ENCODE measurements around the gene DCBLD1. TPM values are rescaled to one million over a fixed set of nuclear protein-coding genes. Genes with fewer than 3 reads are reported as not detected.

Gene DCBLD1
- total RNA-seq, 1 experiment from 2014 or later, result 1.5 TPM

DNA sequence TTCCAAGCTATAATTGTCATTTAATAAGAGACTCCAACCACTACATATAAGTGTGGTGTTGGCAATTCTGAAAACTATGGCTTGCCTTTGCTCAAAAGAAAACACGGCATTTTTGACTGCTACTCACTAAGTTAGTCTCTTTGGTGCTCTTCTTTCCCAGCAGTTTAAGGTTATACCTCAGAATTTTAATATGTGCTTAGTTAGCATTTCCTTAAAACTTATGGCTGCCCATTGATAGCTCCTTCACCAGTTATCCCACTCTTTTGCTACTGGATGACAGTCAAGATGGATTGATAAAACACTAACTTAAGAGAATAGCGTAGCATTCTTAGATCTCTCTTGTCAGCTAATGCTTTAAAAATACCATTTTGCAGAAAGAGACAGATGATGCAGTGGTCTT, 85.8 kb downstream of the DCBLD1 start:
- ChIA-PET POLR2A (ENCODE audit: low non-redundant PET) (interaction anchor here (0.6 kb wide), 1 partner anchor 168 kb away, joined by 5 read pairs; no protein-coding TSS in a partner anchor), CTCF (no interaction called here)
- Histone ChIP-seq H3K27me3 (replicated peaks; ENCODE audit: insufficient read depth, low read depth, low read length, poor library complexity) (no peaks in the 10 kb centered on the region), H3K27ac (ENCODE audit: low read depth, low read length, poor library complexity, severe bottlenecking) (no peak overlapping the region), H3K9me3 (ENCODE audit: low read depth, low read length, poor library complexity, severe bottlenecking) (no peaks in the 10 kb centered on the region), H3K4me1 (ENCODE audit: insufficient read depth, low read length, poor library complexity, severe bottlenecking) (no peaks in the 10 kb centered on the region), H3K36me3 (ENCODE audit: insufficient read depth, low read length, poor library complexity, severe bottlenecking) (peaks cover 27% of the 10 kb centered on the region), H3K4me3 (ENCODE audit: low read depth, low read length, poor library complexity, severe bottlenecking) (no peak overlapping the region)
- intact Hi-C loops (cut with micrococcal nuclease; ENCODE audit: unreplicated experiment), result no loop called here
- BruUV-seq (replicated peaks), result no TSS peak
- no peak for DNase-seq (ENCODE audit: low spot score)
- TF ChIP-seq CTCF (conservative IDR thresholded peaks at IDR 0.05; ENCODE audit: low read depth, low read length) (no peak), EZH2 (IDR thresholded peaks at IDR 0.05; ENCODE audit: borderline replicate concordance, low read depth, low read length, poor library complexity, severe bottlenecking) (no peak)

DNA sequence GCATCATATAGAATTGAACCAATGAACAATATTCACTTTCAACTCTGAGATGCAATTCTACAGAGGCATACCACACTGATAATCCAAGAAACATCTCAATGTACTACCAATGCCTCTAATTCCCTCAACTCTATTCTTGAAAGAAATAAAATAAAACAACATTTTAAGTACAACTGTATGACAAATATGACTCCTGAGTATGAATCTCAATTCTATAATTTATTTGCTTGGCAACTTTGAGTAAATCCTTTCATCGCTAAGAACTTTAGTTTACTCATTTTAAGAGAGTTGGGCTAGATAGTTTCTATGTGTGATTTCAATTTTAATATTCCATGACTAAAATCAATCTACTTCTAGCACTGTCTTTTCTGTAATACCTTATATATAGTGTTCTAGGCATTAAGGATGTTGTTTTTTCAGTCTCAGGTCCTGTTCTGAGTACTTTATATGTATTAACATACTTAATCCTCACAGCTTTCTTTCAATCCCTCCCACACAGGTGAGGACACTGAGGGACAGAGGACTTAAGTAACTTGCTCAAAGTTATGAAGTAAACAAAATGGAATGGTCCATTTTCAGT, 86.4 kb downstream of the DCBLD1 start:
- CTCF ChIA-PET, result no interaction called here
- intact Hi-C loops (cut with micrococcal nuclease; ENCODE audit: unreplicated experiment), result no loop called here
- TF ChIP-seq CTCF (conservative IDR thresholded peaks at IDR 0.05; ENCODE audit: low read depth, low read length), result no peak
- TF ChIP-seq EZH2 (IDR thresholded peaks at IDR 0.05; ENCODE audit: borderline replicate concordance, low read depth, low read length, poor library complexity, severe bottlenecking), result no peak
- no peak overlapping the region for H3K4me3 ChIP-seq (ENCODE audit: low read depth, low read length, poor library complexity, severe bottlenecking)
- H3K9me3 ChIP-seq (ENCODE audit: low read depth, low read length, poor library complexity, severe bottlenecking), result no peaks in the 10 kb centered on the region
- no TSS peak for BruUV-seq (replicated peaks)
- DNase-seq (ENCODE audit: low spot score), result no peak
- H3K4me1 ChIP-seq (ENCODE audit: insufficient read depth, low read length, poor library complexity, severe bottlenecking), result no peaks in the 10 kb centered on the region
- no peak overlapping the region for H3K27ac ChIP-seq (ENCODE audit: low read depth, low read length, poor library complexity, severe bottlenecking)
- POLR2A ChIA-PET (ENCODE audit: low non-redundant PET), result no interaction called here
- H3K36me3 ChIP-seq (ENCODE audit: insufficient read depth, low read length, poor library complexity, severe bottlenecking), result peaks cover 27% of the 10 kb centered on the region
- no peaks in the 10 kb centered on the region for H3K27me3 ChIP-seq (replicated peaks; ENCODE audit: insufficient read depth, low read depth, low read length, poor library complexity)

GRCh38 chr6:117573006-117573680, 90.7 kb downstream of the DCBLD1 start:
- Histone ChIP-seq H3K27me3 (replicated peaks; ENCODE audit: insufficient read depth, low read depth, low read length, poor library complexity) (no peaks in the 10 kb centered on the region), H3K9me3 (ENCODE audit: low read depth, low read length, poor library complexity, severe bottlenecking) (no peaks in the 10 kb centered on the region), H3K27ac (ENCODE audit: low read depth, low read length, poor library complexity, severe bottlenecking) (no peak overlapping the region), H3K4me3 (ENCODE audit: low read depth, low read length, poor library complexity, severe bottlenecking) (no peak overlapping the region), H3K36me3 (ENCODE audit: insufficient read depth, low read length, poor library complexity, severe bottlenecking) (peaks cover 14% of the 10 kb centered on the region), H3K4me1 (ENCODE audit: insufficient read depth, low read length, poor library complexity, severe bottlenecking) (no peaks in the 10 kb centered on the region)
- CTCF ChIA-PET, result no interaction called here
- POLR2A ChIA-PET (ENCODE audit: low non-redundant PET), result no interaction called here
- no peak for DNase-seq (ENCODE audit: low spot score)
- BruUV-seq (replicated peaks), result no TSS peak
- intact Hi-C loops (cut with micrococcal nuclease; ENCODE audit: unreplicated experiment), result no loop called here
- TF ChIP-seq EZH2 (IDR thresholded peaks at IDR 0.05; ENCODE audit: borderline replicate concordance, low read depth, low read length, poor library complexity, severe bottlenecking), result no peak
- no peak for TF ChIP-seq CTCF (conservative IDR thresholded peaks at IDR 0.05; ENCODE audit: low read depth, low read length)

All from A673 (cell line).